Smooth muscle cell (in vitro differentiated cells): Measurements from ENCODE around the gene CSF2RB. TPM values are rescaled to one million over a fixed set of nuclear protein-coding genes. Genes with fewer than 3 reads are reported as not detected.

Experiments
- DNase-seq: peaks from one replicate; lab custom pipeline; 2025; ENCODE audit not compliant: unreplicated experiment; lab: John Stamatoyannopoulos, UW
- H2AFZ ChIP-seq: fragments of 200-600 bp; sonication (generic); 2 replicates; pipeline ENCODE4 v1.6.0; 2016; ENCODE audit warnings: antibody characterized with exemption, low read depth, mild to moderate bottlenecking
- H3F3A ChIP-seq: fragments of 200-600 bp; sonication (generic); 2 replicates; pipeline ENCODE4 v1.6.0; 2017; ENCODE audit warnings: antibody characterized with exemption, low read depth
- H3K27ac ChIP-seq: fragments of 200-600 bp; sonication (generic); 2 replicates; pipeline ENCODE4 v1.5.1; 2016; ENCODE audit warnings: low read depth, mild to moderate bottlenecking
- H3K27me3 ChIP-seq: fragments of 200-600 bp; sonication (generic); 2 replicates; pipeline ENCODE4 v1.6.1; 2016; ENCODE audit warnings: low read depth, mild to moderate bottlenecking
- H3K36me3 ChIP-seq: fragments of 200-600 bp; sonication (generic); 2 replicates; pipeline ENCODE4 v1.5.1; 2016; ENCODE audit warnings: low read depth
- H3K4me1 ChIP-seq: fragments of 200-600 bp; sonication (generic); 2 replicates; pipeline ENCODE4 v1.5.1; 2016; ENCODE audit warnings: low read depth
- H3K4me2 ChIP-seq: fragments of 200-600 bp; sonication (generic); 2 replicates; pipeline ENCODE4 v1.6.0; 2016; ENCODE audit warnings: mild to moderate bottlenecking
- H3K4me3 ChIP-seq: fragments of 200-600 bp; sonication (generic); 2 replicates; pipeline ENCODE4 v1.5.1; 2016; ENCODE audit warnings: mild to moderate bottlenecking
- H3K79me2 ChIP-seq: fragments of 200-600 bp; sonication (generic); 2 replicates; pipeline ENCODE4 v1.6.0; 2016; ENCODE audit warnings: low read depth, mild to moderate bottlenecking
- H3K9ac ChIP-seq: fragments of 200-600 bp; sonication (generic); 2 replicates; pipeline ENCODE4 v1.6.0; 2016; ENCODE audit warnings: low read depth
- H3K9me3 ChIP-seq: fragments of 200-600 bp; sonication (generic); replicated peaks from 2 replicates; pipeline ENCODE4 v1.5.1; 2016; ENCODE audit warnings: low read depth
- H4K20me1 ChIP-seq: fragments of 200-600 bp; sonication (generic); 2 replicates; pipeline ENCODE4 v1.6.0; 2016; ENCODE audit warnings: low read depth
- CTCF ChIP-seq: fragments of 200-600 bp; sonication (generic); IDR thresholded peaks from 2 replicates; pipeline ENCODE4 v1.5.1; 2017; ENCODE audit warnings: borderline replicate concordance, mild to moderate bottlenecking, antibody characterized with exemption; ENCODE audit not compliant: insufficient read depth, poor library complexity, severe bottlenecking
- WGBS: methylation state at CpG from one replicate; pipeline ENCODE4 v1.1.7; 2016; ENCODE audit warnings: low lambda C conversion rate; 5-methylcytosine and 5-hydroxymethylcytosine counted together
- polyA plus RNA-seq: library from polyadenylated mRNA; unstranded; fragments of >200 nt; fragmentation: Nextera tagmentation; extraction: Ambion mirVana; gene quantifications from 2 replicates; pipeline ENCODE4 v1.2.1, GENCODE V29; 2016
- total RNA-seq: library from RNA; depleted of rRNA; stranded (reverse); fragments of >200 nt; gene quantifications from 2 replicates; pipeline ENCODE4 v1.2.3, GENCODE V29; 2014

Gene CSF2RB
- total and polyA plus RNA-seq, 2 experiments from 2014 or later = 0.43 TPM; not detected in 1

GRCh38 chr22:36922105-36922608, 8.7 kb downstream of the CSF2RB start:
- H3K79me2 ChIP-seq = no peaks in the 10 kb centered on the region
- H2AFZ ChIP-seq = peak overlapping the region; percentile 72
- no peaks in the 10 kb centered on the region for H3K36me3 ChIP-seq
- no peak overlapping the region for H3K4me3 ChIP-seq
- H3K9ac ChIP-seq = no peak overlapping the region
- H3K4me1 ChIP-seq = peaks cover 9% of the 10 kb centered on the region
- no peaks in the 10 kb centered on the region for H4K20me1 ChIP-seq
- no peaks in the 10 kb centered on the region for H3F3A ChIP-seq
- H3K4me2 ChIP-seq = peak overlapping the region; percentile 58
- no peak for TF ChIP-seq CTCF
- no peaks in the 10 kb centered on the region for H3K27me3 ChIP-seq
- H3K27ac ChIP-seq = no peak overlapping the region
- no peaks in the 10 kb centered on the region for H3K9me3 ChIP-seq
- 32% methylated on average over 8 of the region's 10 CpGs for WGBS
- no peak for DNase-seq

GRCh38 chr22:36922711-36923110, 9.3 kb downstream of the CSF2RB start:
- H4K20me1 ChIP-seq = no peaks in the 10 kb centered on the region
- no peak for TF ChIP-seq CTCF
- peaks cover 9% of the 10 kb centered on the region for H3K4me1 ChIP-seq
- no peaks in the 10 kb centered on the region for H3K9me3 ChIP-seq
- H3K4me3 ChIP-seq = no peak overlapping the region
- no peak overlapping the region for H3K9ac ChIP-seq
- H3K27me3 ChIP-seq = no peaks in the 10 kb centered on the region
- no peak for DNase-seq
- no peaks in the 10 kb centered on the region for H3K36me3 ChIP-seq
- peak overlapping the region; percentile 72 for H2AFZ ChIP-seq
- H3K27ac ChIP-seq = no peak overlapping the region
- 88% methylated on average over 7 of the region's 7 CpGs for WGBS
- H3F3A ChIP-seq = no peaks in the 10 kb centered on the region
- peak overlapping the region; percentile 58 for H3K4me2 ChIP-seq
- no peaks in the 10 kb centered on the region for H3K79me2 ChIP-seq

- H3K9ac ChIP-seq = no peak overlapping the region
- 97% methylated on average over 21 of the region's 21 CpGs for WGBS
Observed at GRCh38 chr22:36923131-36923788, 9.8 kb downstream of the CSF2RB start.

More at GRCh38 chr22:36923131-36923788, 9.8 kb downstream of the CSF2RB start:
- H3K4me1 ChIP-seq = peaks cover 9% of the 10 kb centered on the region
- no peak overlapping the region for H3K4me3 ChIP-seq
- H3F3A ChIP-seq = no peaks in the 10 kb centered on the region
- no peak overlapping the region for H2AFZ ChIP-seq
- no peak for TF ChIP-seq CTCF
- H3K9me3 ChIP-seq = no peaks in the 10 kb centered on the region
- H3K36me3 ChIP-seq = no peaks in the 10 kb centered on the region
- no peaks in the 10 kb centered on the region for H4K20me1 ChIP-seq
- no peaks in the 10 kb centered on the region for H3K79me2 ChIP-seq
- peak overlapping the region; percentile 58 for H3K4me2 ChIP-seq
- no peak for DNase-seq
- no peaks in the 10 kb centered on the region for H3K27me3 ChIP-seq
- H3K27ac ChIP-seq = no peak overlapping the region
